H4 (cell line): ENCODE measurements around the gene ADAMTS9. TPM values are rescaled to one million over a fixed set of nuclear protein-coding genes. Genes with fewer than 3 reads are reported as not detected.

ENCODE experiments used
- DNase-seq: peaks from one replicate; pipeline ENCODE4 v3.0.0-alpha.2; 2015; ENCODE audit warnings: low spot score
- total RNA-seq: library from RNA; depleted of rRNA; stranded (reverse); fragments of >200 nt; shearing (Covaris generic); gene quantifications from 2 replicates; pipeline ENCODE4 v1.2.3, GENCODE V29; 2014

The ADAMTS9 gene
- total RNA-seq, 1 experiment from 2014 or later = 4.4 TPM

DNA sequence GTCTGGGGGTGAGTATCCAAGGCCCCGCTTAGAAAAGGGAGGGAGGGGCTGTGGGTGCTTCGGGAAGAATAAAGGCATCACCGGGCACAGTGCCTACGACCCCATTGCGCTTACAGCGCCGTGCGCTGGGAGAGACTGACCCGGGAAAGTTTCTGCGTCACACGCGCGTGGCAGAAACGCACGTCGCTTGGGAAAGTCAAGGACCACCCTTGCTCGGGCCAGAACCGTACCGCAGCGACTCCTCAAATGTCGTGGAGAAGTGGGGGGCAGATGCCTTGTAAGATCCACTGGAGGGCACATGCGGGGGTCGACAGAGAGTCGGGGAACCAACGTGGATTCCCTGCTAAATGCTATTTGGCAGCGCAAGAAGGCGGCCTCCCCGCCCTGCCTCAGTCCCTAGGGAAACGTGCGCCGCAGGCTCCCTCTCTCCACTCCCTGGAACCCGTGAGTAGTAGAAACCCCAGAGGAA lies 2.4 kb downstream of the ADAMTS9 start:
- DNase-seq = no peak

DNA sequence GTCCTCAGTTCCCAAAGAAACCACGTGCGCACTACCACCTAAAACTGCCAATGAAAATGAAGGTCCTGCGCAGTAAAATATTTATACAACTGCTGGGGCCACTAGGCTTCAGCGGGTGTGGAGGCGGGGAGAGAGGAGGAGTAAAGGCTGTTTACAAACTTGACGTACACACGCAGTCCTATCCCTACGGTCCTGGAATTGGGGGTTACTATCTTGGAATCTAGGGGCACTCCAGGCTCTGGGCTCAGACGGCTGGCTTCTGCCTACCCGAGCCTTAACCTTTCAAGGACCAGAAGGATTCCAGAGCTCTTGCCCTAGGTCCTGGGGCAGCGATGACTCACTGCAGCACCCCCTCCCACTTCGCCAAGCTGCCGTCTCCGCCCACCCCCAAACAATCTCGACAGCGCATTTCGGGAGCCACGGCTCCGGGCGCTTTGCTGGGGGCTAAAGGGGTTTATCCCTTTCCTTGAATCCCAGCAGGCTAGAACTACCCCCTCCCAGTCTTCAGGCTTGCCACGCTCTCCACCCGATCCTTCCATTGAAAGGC lies 3.0 kb downstream of the ADAMTS9 start:
- DNase-seq = no peak

DNA sequence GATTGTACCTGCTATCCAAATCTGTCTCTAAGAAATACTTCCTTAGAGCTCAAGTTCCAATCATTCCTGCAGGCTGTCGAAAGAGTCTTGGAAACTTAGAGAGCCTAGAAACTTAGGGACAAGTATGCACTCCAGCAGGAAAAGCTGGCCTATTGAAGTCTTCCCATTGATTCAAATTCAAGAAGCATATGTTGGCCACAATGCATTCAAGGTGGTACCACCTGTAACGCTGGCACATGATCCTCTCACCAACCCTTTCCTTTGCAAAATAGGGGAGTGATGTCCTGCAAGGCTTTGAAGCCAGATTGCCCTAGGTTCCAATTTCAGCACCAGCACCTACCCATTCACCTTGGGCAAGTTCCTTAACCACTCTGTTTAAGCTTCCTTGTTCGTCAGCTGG lies 6.0 kb downstream of the ADAMTS9 start:
- no peak for DNase-seq

DNA sequence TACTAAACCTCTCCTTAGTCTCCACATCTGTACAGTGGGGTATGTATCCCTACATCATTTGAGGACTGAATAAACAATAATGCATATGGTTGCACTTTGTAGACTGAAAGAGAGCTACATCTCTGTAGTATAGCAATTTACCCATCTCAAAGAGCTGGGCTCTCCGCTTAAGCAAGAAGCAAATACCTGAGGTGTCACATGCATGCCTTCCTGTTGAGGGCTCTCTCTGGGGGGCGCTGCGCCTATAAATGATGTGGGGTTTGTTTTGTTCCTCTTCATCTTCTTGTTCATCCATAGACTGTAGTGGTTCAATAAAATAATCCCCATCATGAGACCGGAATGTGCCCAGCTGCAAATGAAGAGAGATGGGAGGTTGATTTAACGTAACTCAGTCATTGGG lies 6.8 kb downstream of the ADAMTS9 start:
- DNase-seq = no peak

DNA sequence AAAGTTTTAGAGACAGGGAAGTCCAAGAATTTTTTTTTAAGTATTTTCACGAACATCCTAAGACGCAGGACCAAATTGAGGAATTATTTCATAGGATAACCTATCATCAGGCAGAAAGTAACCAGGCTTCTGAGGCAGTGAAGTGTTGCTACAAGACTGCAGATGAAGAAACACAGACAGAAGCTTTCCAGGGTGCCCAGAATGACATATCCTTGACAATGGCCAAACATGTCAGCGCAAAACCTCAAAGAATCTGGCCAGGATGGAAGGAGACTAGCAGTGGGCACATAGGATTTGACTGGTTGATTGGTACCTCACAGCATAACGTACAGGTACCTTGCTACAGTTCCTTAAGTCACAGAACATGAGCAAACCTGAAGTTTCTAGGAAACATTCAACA lies 7.5 kb downstream of the ADAMTS9 start:
- DNase-seq = no peak

DNA sequence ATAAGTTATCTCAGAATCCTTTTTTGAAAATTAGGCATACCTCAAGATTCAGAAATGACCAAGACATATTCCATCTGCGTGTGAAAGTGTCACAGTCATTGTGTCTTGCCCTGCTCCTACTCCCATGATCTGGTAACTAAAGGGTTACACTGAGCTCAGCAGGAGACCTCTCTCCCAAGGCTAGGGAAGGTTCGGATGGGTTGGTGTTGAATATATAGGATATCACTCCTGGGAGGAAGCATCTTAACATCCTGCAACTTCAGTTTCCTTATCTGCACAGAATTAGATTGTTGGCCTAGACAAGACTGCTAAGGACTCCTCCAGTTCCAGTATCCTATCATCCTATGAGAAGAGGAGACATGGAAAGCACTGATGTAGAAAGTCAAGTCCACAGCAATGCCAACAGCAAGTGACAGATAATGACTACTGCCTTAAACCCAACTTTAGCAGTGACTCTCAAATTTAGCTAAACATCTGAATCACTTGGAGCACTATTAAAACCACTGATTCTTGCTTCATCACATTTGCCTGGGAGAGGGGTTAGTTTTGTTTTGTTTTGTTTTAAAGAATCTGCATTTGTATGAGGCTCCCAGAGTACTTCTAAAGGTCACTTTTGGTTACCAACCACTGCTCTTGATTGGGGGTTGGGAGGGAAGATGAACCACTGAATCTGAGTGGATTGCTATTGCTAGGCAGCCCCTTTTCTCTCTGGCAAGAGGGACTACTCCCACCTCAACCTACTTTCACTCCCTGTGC lies 9.7 kb downstream of the ADAMTS9 start:
- no peak for DNase-seq

DNA sequence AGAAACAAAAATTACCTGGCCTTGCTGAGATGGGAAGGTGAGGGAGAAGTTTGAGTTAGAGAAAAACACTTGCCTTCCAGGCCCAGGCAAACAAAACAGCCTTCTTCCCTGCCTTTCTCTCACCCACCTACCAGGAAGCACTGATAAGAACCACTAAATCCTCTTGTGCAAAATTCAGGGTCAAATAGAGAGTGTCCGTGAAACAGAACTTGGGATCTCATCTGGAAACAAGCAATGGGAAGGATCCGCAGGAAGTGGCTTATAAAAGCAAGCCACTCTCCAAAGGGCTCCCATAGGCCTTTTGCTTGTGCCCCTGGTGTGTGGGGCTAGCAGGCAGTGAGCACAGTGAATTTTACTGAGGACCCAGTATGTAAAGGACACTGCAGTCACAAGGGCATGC lies 11.0 kb downstream of the ADAMTS9 start:
- no peak for DNase-seq

DNA sequence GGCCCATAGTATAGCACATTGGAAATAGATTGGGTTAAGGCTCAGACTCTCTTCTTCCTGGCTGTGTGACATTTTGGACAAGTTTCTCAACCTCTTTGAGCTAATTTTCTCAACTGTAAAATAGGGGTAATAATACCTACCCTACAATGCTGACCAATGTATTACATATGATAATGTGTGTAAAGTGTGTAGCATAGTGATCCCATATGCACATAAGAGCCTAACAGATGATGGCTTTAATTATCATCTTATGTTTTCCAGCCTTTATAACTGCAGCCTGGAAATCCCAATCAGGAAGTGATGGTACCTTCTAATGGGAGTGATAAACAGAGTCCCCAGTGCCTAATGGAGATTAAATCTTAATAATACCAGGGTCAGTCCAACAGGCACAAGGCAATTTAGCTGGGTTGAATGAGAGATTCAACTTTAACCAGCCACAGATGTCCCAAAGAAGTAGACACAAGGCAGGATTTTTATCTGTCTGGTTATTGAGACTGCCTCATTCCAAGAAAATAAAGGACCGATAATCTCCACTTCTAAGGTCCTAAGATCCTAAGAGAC lies 12.0 kb downstream of the ADAMTS9 start:
- DNase-seq = no peak

DNA sequence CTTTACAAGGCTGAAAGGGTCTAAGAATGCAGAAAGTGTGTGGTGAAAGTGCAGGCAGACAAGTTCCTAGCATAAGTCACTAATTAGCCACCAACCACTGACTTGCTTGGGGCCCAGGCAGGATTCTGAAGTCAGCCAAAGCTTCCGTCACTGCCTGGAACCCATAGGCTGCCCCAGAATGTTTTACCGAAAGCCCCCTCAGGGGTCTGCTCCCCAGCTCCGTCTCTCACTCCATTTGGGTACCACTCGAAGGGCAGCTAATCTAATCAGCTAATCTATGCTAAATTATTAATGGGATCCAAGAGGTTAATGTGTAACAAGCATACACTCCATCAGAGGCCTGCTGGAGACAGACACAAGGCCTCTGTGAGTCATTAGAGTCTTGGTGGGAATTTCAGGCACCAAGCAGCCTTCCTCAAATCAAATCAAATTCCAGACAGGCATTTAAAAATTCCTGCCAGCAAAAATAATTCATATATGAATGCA lies 13.2 kb downstream of the ADAMTS9 start:
- no peak for DNase-seq

DNA sequence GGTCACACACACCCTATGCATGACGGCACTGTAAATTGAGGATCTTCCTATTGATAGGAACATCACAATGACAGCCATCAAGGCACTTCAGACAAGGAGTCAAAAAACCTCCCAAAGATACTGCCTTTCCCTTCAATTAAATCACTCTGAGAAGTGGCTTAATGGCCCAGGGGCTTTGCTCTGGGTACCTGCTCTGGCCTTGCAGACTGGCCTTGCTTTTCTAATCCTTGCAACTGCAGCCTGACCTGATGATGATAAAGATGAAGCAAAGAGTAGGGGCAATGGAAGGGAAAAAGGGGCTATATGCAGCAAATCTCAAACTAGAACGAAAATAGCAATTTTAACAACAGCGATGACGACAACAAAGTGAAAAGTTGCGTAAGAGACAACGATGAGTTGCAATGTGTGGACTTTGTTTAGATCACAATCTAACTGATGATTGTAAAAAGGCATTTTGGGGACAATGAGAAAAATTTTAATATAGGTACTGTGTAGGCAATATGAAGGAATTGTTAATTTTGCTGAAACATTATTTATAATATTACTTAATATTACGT lies 14.6 kb downstream of the ADAMTS9 start:
- DNase-seq = no peak

DNA sequence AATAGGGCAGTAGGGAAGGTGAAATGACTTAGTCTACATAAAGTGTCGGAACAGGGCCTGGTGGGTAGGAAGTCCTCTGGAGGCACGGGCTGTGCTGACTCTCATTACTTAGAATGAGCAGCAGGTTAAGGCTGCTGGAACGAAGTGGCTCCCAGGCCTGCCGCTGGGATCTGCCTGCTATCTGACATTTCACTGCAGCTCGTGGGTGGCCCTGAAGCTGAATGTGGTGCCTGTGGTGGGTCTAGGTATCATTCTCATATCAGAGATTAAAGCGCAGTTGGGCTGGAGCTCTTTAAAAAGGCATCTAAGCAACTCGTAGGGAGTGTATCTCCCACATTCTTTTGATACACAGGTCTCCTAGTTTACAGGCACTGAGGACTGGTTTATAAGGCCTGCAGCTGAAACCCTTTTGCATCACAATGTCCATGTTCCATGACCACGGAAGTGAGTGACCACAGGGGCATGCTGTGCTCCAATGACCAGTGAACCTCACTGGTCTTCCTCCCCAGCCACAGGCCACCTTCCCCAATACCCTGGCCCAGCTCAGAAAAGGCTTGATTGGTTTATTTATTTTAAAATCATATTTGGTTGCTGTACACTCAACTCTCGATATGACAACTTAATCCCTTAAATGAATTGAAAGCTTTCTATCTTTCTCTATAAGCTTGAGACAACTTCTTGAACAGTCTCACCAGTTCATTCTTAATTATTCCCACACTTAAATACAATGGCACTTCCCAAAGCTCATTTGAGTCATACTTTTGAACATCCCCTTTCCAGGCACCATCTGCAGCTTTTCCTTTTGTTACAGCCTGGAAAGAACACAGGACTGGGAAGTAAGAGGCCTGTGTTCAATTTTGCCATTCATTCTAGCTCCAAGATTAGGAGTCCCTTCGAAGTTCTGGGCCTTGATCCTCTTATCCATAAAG lies 19.0 kb downstream of the ADAMTS9 start:
- DNase-seq = no peak

DNA sequence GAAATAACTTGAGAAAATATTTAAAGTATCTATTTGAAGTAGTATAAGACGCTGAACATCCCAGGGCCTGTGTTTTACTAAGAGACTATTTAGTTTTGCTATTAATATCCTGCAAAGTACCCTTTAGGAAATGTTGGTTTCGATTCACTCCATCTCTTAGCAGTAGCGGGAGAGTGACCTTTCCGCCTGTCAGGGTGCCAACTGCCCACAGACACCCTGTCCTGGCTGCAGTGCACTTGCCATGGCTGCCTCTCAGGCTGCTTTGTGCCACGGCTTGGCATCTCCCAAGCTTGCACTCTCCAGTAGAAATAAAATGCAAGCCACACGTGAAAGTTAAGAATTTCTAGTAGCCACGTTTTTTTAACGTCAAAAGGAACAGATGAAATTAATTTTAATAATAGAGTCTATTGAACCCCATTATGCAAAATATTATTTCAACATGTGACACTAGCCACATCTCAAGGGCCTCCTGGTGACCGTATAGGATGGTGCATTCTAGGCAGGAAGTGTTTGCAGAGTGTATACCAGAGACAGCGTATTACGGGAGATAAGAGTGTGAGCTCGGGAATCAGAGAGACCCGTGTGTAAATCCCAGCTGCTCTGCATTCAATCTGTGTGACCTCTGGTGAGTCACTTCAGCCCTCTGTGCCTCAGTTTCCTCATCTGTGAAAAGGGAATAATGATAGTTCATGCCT lies 19.8 kb downstream of the ADAMTS9 start:
- no peak for DNase-seq

DNA sequence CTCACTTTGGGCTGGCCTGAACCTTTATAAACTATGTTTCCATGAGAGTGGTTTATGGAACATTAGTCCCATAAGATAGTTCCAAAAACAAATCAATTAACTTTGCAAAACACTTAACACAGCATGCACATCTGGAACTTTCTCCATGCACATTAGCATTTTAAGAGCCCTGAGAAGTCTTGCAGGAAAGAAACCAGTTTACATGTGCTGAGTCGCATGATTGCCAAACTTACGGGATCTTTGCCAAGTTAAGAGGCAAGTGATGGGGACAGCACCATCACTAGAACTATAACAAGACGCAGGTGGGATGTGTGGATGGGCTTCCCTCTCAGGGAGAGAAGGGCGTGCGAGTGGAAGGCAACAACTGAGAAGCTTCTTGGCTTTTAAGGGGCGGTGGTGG lies 20.7 kb downstream of the ADAMTS9 start:
- DNase-seq = peak; percentile 11

DNA sequence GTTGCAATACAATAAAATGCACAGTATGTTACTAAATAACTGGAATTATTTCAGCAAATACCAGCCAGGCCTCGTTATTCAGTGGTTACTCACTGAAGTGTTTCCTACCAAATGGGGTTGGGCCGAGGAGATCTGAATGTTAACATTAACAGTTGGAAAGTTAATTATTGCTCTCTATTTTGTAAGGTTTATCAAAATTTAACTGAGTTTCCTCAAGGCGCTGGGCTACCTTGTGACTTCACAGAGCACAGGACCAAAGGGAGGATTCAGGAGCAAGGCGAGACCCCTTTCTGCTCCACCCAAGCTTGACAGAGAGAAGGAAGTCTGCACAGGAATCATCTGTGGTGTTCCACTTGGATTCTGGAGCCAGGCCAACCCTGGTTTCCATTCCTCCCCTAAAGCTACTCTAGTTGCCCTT lies 21.6 kb downstream of the ADAMTS9 start:
- DNase-seq = no peak

DNA sequence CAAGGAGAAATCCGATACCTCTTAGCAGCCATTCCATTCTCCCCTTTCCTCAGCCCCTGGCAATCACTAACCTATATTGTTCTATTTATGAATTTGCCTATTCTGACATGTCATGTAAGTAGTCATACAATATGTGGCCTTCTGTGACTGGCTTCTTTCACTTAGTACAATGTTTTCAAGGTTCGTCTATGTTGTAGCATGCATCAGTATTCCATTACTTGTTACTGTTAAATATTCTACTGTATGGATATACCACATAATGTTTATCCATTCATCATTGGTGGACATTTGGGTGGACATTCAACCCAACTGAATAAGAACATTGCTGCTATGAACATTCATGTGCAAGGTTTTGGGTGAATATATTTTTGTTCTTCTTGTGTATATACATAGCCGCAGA lies 23.4 kb downstream of the ADAMTS9 start:
- DNase-seq = no peak

DNA sequence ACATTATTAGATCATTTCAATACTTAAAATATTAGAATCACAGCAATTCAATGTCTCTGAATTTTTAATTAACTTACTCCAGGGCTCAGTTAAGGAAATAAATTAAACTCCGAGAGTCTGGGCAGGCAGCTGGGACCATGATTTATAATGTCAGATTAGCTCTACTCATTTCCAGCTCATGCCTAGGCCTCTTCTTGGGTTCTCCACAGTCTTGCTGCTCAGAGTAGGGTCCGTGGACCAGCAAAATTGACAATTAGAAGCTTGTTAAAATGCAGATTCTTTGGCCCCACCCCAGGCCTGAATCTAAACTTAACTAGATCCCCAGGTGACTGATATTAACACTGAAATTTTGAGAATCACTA lies 28.2 kb downstream of the ADAMTS9 start:
- no peak for DNase-seq

DNA sequence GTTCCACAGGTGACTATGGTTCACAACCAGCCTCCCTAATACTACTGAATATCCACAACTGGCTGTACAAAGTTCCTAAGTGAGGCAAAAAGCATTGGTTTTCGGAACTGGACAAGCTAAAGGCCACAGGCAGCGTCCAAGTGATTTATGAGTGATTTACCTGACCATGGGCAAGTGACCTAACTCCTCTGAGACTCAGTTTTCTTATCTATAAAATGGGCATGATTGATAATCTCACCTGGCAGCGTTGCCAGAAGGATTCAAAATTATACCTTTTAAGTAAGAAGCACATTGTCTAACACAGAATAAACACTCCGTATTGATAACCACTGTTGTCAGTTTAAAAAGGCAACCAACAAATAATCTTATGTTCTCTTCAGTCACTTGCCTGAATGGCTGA lies 29.8 kb downstream of the ADAMTS9 start:
- DNase-seq = no peak

DNA sequence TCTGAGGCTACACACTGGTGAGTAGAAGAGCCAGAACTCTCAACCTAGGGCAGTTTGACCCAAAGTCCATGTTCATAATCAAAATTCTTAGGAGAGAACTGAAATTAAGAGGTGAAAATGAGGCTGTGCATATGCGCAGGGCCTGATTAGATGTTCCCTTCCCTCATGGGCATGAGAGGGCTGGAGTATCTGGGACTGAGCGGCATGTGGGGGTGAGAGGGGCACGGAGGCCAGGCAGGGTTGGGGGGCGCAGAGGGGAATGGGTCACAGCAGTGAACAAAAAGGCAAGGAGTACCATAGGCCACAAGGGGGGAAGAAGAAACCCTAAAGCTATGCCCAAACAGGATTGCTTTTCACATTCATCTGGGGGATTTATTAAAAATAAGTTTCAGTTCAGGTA lies 31.3 kb downstream of the ADAMTS9 start:
- DNase-seq = no peak

DNA sequence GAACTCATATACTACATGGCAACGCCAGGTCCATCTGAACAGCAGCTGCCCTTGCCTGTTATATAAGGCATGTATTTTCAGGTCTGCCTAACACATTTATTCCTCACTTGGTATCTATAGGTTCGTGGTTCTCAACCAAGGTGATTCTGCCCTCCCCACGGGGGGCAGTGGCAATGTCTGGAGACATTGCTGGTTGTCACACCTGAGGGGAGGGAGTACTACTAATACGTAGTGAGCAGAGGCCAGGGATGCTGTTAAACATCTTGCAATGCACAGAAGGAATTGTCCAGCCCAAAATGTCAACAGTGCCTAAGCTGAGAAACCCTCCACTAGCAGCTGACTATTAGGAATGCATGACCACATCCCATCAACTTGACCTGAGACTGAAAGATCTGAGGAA lies 32.6 kb downstream of the ADAMTS9 start:
- DNase-seq = no peak

DNA sequence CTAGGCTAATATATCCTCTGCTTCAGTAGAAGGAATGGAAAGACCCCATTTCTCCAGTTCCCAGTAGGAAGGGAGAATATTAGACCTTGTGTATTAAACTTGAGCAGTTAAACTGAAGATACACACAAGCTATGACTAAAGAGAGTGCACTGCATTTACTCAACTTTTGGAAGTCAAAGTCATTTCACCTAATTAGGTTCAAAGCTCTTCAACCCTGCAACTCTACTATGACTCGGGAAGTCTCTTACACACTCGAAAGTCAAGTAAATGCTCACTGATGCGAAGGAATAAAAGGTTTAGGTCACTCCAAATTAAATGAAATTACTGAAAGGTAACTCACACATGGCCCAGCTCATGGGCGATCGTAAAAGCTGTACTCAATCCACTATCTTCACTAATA lies 33.8 kb downstream of the ADAMTS9 start:
- no peak for DNase-seq

DNA sequence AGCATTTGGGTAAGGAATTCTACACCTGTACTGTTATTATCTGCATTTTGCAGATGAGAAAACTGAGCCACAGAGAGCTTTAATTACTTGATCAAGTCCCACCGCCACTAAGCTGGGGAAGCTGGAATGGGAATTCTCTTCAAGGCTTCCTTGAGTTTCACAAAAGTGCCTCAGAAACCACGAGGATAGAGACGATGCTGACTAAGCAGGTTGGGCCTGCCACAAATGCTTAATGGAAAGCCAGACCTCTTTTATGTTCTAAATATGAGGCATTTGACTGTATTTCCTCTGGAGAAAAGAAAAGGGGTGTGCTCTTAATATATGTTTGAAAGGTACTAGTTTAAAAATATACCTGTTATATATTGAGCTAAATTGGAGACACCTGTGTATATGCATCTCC lies 34.7 kb downstream of the ADAMTS9 start:
- DNase-seq = no peak
